ENCODE results near the gene MSLN.
A peak's percentile ranks its signal among the peaks of the same experiment; 100 is the strongest.

MSLN gene

DNA sequence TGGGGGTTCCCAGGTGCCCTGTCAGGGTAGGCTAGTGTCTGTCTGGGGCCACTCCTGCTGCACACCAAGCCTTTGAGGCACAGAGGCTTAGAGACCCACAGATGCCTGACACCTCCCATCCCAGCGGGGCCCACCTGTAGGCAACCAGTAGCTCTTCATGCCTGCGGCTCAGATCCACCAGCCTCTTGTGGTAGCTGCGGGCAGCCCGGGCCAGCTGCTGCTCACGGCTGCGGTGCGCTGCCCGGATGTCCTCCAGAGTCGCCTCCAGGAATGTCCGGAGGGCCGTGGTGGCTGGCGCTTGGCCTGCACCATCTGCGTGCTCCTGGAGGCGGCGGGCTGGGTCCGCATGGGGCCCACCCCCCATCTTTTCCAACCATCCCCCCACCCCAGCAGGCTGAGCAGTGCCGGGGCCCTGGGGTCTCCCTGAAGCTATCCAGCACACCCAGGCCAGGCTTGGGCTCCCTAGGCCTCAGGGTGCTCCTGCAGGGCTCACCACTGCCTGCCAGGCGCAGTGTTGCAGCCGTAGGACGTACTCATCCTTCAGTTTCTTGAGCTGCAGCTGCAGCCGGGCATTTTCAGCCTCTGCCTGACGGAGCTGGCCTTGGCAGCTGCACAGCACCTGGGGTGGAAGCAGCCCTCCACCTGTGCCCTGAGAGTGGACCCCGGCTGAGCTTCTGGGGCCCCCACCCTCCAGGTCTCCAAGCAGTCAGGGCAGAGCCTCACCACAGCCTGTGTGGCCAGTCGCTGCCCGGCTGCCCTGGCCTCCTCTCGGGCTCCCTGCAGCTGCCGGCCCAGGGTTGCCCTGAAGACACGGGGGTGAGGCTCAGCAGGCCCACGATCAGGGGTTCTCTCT lies 36.1 kb upstream of the MSLN start:
- DNase-seq = no peak

- DNase-seq = no peak
These were observed 35.5 kb upstream of the MSLN start for GRCh38 chr16:725041-725376.

GRCh38 chr16:725463-726187 lies 34.9 kb upstream of the MSLN start:
- no peak for DNase-seq

- no peak for DNase-seq
These were observed 34.4 kb upstream of the MSLN start for GRCh38 chr16:726188-726437.

DNA sequence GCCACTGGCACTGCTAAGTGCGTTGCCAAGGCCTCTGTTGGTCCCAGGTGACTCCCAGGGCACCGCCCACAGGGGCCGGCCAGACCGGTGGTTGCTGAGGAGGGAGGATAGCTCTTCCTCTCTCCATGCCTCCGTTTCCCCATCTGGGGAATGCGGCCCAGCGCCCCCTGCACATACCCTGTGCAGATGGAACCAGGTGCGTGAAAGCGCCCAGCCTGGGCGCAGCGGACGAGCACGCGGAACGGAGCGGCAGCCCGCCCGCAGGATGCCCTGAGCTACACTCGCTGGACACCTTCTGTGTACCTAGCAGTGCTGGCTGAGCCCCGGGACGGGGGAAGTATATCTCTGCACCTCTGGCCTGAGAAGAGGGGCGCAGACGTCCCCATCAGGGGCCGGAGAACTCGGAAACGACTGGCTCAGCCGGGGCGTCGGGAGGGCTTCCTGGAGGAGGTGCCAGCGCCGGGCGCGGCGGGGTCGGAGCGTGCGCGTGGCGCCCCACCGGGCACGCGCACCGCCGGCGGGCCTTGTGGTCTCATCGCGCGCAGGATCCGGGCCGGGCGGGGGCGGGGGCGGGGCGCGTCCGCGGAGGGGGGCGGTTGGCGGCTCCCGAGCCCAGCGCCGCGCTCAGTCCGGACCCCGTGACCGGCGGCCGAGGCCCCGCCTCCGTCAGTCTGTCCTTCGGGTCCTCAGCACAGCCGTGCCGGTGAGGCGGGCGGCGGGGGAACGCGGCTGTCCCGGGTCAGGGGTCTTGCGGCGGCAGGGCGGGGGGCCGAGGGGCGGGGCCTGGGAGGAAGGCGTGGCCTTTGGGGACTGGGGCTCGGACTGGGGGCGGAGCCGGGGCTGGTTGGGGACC lies 33.9 kb upstream of the MSLN start, which contains the start of the genes CCDC78 and HAGHL:
Gene CCDC78 (minus strand): TSS at position 6 of the 853 bp plus-strand sequence. CDS start 76 bp downstream, outside the sequence.
Gene HAGHL (plus strand): TSS at position 669 of the 853 bp plus-strand sequence. CDS start 404 bp downstream, outside the sequence.
- peak; percentile 64 for DNase-seq

- no peak for DNase-seq
These were observed 33.1 kb upstream of the MSLN start for GRCh38 chr16:727291-727977.

GRCh38 chr16:728131-728889 lies 32.2 kb upstream of the MSLN start:
- DNase-seq = peak; percentile 55

- DNase-seq = no peak
These were observed 31.4 kb upstream of the MSLN start for GRCh38 chr16:728890-729744.

- DNase-seq = no peak
These were observed 30.5 kb upstream of the MSLN start for GRCh38 chr16:729768-730665.

GRCh38 chr16:730666-731509 lies 29.6 kb upstream of the MSLN start:
- no peak for DNase-seq

DNA sequence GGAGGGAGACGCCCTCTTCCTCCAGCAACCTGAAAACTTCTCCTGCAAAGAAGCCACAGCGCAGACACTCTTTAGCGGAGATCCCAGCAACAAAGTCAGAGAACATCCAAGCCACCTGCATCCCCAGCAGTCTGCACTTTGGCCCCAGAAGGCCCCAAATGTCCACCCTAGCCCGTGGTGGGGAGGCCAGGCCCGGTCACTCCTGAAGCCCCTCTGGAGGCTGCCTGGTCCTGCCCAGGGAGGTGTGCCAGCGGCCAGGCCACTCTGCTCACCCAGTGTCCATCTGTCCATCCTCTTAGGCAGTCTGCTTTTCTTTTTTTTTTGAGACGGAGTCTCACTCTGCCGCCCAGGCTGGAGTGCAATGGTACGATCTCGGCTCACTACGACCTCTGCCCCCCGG lies 28.2 kb upstream of the MSLN start:
- DNase-seq = no peak

DNA sequence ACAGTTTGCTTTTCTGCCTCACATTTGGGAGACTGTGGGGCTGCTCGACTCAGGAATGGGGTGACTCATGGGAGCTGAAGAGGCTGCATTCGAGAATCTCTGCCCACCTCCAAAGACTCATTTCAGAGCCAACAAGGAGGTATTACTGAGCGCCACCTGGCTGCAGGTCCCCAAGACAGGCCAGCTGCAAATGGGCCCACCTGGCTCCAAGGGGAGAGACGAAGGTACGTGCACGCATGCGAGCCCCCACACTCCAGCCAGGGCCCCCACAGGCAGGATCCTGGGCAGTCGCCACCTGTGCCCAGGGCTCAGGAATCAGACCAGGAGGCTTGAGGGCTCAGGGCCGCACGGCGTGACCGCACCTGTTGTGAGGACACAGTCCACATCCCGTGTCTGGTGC lies 27.6 kb upstream of the MSLN start:
- DNase-seq = no peak

- DNase-seq = peak; percentile 49
These were observed 26.9 kb upstream of the MSLN start for GRCh38 chr16:733382-734207.

- DNase-seq = no peak
These were observed 26.1 kb upstream of the MSLN start for GRCh38 chr16:734208-734980.

DNA sequence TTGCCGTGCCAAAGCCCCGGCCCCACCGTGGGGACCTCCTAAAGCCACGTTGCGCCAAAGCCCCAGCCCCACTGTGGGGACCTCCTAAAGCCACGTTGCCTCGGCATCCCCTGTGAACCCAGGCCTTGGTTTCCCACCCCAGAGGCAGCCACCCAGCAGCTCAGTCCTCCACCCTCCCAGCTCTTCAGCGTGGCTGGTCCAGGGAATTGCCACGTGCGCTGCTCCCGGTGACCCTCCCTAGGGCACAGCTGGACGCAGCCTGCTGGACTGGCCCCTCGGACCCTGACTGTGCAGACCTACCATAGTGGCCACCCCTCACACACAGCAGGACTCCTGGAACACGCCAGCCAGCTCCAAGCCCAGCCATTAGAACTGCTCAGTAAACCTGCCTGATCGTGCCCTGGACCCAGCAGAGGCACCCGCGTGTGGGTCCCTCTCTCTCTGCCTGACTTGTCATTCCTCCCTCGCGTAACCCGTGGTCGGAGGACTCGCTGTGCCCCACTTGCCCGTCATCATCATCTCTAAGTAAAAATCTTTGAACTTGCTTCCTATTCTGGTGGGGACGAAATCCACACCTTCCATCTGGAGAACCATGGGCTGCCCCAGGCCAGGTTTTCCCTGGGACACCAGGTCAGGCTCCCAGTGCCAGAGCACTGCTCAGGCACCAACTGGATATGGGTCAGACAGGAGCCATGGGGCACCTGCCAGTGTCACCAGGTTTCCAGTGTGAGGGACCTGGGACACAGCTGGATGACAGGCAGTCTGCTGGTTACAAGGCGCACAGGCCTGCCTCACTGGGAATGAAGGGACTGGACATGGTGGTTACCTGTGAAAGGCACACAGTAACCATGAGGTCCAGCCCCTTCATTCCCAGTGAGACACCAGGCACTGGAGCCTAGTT lies 25.3 kb upstream of the MSLN start:
- no peak for DNase-seq

- DNase-seq = no peak
These were observed 24.5 kb upstream of the MSLN start for GRCh38 chr16:735982-736453.

All from stimulated activated CD4-positive, alpha-beta T cell treated with anti-CD3 and anti-CD28 coated beads, Interleukin-12 subunit alpha, Interleukin-12 subunit beta, amount 100 ng/mL, for 4 hours (primary cell).